HFF-Myc (cell line): ENCODE results near the gene ARHGEF40.

Source experiments
- DNase-seq: peaks from one replicate; pipeline ENCODE4 v3.0.0-alpha.2; 2011; ENCODE audit warnings: low read depth; ENCODE audit errors: extremely low read depth
- H3K4me3 ChIP-seq: replicated peaks from 2 replicates; pipeline ENCODE4 v1.5.1; 2011; ENCODE audit warnings: low read depth, mild to moderate bottlenecking, control low read depth, low read length
- CTCF ChIP-seq: IDR thresholded peaks from 2 replicates; pipeline ENCODE4 v1.5.1; 2012; ENCODE audit warnings: mild to moderate bottlenecking, low read depth, low read length, control low read depth; ENCODE audit errors: missing control alignments

ARHGEF40 gene

GRCh38 chr14:21109377-21110138 is 39.5 kb downstream of the ARHGEF40 start:
- no peak for DNase-seq
- no peak for TF ChIP-seq CTCF
- no peak overlapping the region for H3K4me3 ChIP-seq

- no peak for DNase-seq
- no peak for TF ChIP-seq CTCF
- H3K4me3 ChIP-seq: no peak overlapping the region
Observed at GRCh38 chr14:21112255-21112654, 42.2 kb downstream of the ARHGEF40 start.

DNA sequence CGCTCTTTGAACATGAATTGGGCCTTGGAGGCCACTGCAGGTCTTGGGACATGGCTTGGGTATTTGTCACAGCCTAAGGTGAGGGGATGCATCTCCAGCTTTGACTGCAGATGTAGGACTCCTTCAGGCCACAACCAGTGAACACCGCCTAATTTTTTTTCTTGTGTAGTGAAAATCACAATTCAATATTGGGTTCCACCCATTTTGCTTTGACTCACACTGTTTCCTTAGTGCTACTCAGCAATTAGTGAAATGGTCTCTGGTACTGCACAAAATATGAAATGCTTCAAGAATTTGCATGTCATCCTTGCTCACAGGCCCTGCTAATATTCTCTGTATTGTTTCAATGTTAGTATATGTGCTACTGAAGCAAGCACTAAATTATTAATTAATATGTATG is 43.3 kb downstream of the ARHGEF40 start:
- H3K4me3 ChIP-seq: no peak overlapping the region
- no peak for DNase-seq
- TF ChIP-seq CTCF: no peak

GRCh38 chr14:21118933-21119332 is 48.8 kb downstream of the ARHGEF40 start:
- no peak for TF ChIP-seq CTCF
- no peak overlapping the region for H3K4me3 ChIP-seq
- no peak for DNase-seq

DNA sequence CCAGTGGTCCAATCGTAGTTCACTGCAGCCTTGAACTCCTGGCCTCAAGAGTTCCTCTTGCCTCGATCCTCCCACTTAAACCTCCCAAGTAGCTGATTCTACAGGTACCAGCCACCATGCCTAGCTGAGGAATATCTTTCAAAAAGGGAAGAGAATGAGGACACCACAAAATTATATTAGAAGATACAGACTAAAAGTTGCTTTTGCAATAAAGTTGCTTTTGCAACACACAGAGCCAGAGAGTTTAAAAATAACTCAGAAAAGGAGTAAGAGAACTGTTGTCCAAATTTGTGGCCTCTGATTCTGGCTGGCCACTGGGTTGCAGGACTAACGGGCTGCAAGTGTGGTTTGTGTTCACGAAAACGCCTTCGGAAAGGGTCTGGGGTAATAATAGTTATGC is 50.6 kb downstream of the ARHGEF40 start:
- no peak for TF ChIP-seq CTCF
- no peak overlapping the region for H3K4me3 ChIP-seq
- no peak for DNase-seq

DNA sequence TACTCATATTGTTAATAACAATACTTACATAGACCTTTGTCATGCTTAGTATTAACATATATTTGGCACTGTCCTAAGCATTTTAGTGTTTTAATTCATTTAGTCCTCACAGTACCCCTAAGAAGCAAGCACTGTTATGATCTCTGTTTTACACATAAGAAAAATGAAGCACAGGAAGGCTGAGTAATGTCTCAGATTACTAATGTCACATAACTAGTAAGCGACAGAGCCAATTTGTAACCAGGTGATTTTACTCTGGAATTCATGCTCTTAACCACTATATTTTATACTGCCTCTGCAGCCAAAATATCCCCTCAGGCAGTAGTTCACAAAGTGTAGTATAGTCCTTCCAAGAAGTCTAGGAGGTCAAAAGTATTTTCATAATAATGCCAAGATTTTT is 51.0 kb downstream of the ARHGEF40 start:
- no peak for TF ChIP-seq CTCF

GRCh38 chr14:21123429-21123828 is 53.3 kb downstream of the ARHGEF40 start:
- H3K4me3 ChIP-seq: no peak overlapping the region
- DNase-seq: no peak
- no peak for TF ChIP-seq CTCF

More for the DNA sequence above, 51.0 kb downstream of the ARHGEF40 start:
- no peak overlapping the region for H3K4me3 ChIP-seq
- no peak for DNase-seq
